HepG2 (cell line): ENCODE measurements around the gene CTNNAL1. TPM values are rescaled to one million over a fixed set of nuclear protein-coding genes. Genes with fewer than 3 reads are reported as not detected.

Experiments used
- ATAC-seq: fragments of 200-7000 bp; cut with Tn5 transposase; 3 replicates; pipeline ENCODE4 v1.9.1; 2020; ENCODE audit warnings: mild to moderate bottlenecking, moderate library complexity
- BruUV-seq: library from RNA; stranded (reverse); fragments of 400-500 nt; replicated peaks from 2 replicates; lab custom pipeline; 2021; lab: Mats Ljungman, UMichigan
- CTCF ChIA-PET: fragments of 300-600 bp; formaldehyde crosslinking; extraction: SDS; loops from one replicate; lab custom pipeline; 2021; ENCODE audit warnings: low total read pairs, inconsistent platforms, low intra/inter-chr PET ratio; lab: Yijun Ruan, JAX
- POLR2A ChIA-PET: fragments of 350-600 bp; sonication (Branson Sonifier 250); formaldehyde crosslinking; loops from one replicate; lab custom pipeline; 2020; ENCODE audit warnings: antibody characterized with exemption, inconsistent platforms; lab: Yijun Ruan, JAX
- DNase-seq: peaks from one replicate; pipeline ENCODE4 v3.0.0-alpha.2; 2015; ENCODE audit warnings: low spot score
- FAIRE-seq: peaks from 3 replicates; lab custom pipeline; 2011; peaks lifted over from hg19 to GRCh38; lab: Jason Lieb, UNC
- H2AFZ ChIP-seq: one replicate; pipeline ENCODE4 v1.6.1; 2011; ENCODE audit warnings: low read length, inconsistent platforms
- H3K27ac ChIP-seq: fragments of 300-600 bp; 3 replicates; pipeline ENCODE4 v1.8.0; 2011; ENCODE audit warnings: mixed run types, mild to moderate bottlenecking, mixed read lengths, low read length, inconsistent platforms; ENCODE audit not compliant: insufficient read depth; ENCODE audit errors: extremely low read length
- H3K27me3 ChIP-seq, 2 experiments: fragments of 200-600 bp in 1 of 2; 2 replicates in 1 of 2; 3 replicates in 1 of 2; pipeline versions ENCODE4 v1.6.0 to v1.8.0; 2011; ENCODE audit warnings: low read length in 2 of 2, mild to moderate bottlenecking in 2 of 2, moderate library complexity in 2 of 2, inconsistent platforms in 1 of 2; ENCODE audit not compliant: insufficient read depth in 2 of 2, control insufficient read depth in 1 of 2
- H3K36me3 ChIP-seq, 2 experiments: fragments of 200-600 bp in 1 of 2; replicated peaks in 1 of 2; 2 replicates in 1 of 2; 3 replicates in 1 of 2; pipeline versions ENCODE4 v1.5.1 to v1.8.0; 2011; ENCODE audit warnings: low read length in 2 of 2, inconsistent platforms in 1 of 2; ENCODE audit not compliant: insufficient read depth in 2 of 2, control insufficient read depth in 1 of 2
- H3K4me1 ChIP-seq: 2 replicates; pipeline ENCODE4 v1.5.1; 2012; ENCODE audit warnings: low read length, inconsistent platforms; ENCODE audit not compliant: insufficient read depth
- H3K4me2 ChIP-seq: 2 replicates; pipeline ENCODE4 v1.6.0; 2011; ENCODE audit warnings: low read depth, low read length, inconsistent platforms
- H3K4me3 ChIP-seq, 3 experiments: fragments of 200-600 bp in 1 of 3; sonication (generic), shearing (Covaris generic) in 1 of 3; replicated peaks in 1 of 3; 2 replicates each; pipeline ENCODE4 v1.5.1; 2011 to 2016; ENCODE audit warnings: low read length in 3 of 3, inconsistent platforms in 2 of 3, low read depth in 2 of 3, mild to moderate bottlenecking in 2 of 3, control low read depth in 1 of 3, mixed read lengths in 1 of 3; ENCODE audit not compliant: insufficient read depth in 1 of 3
- H3K79me2 ChIP-seq: one replicate; pipeline ENCODE4 v1.6.1; 2011; ENCODE audit warnings: low read length, inconsistent platforms; ENCODE audit not compliant: insufficient read depth
- H3K9ac ChIP-seq: 2 replicates; pipeline ENCODE4 v1.6.0; 2011; ENCODE audit warnings: mild to moderate bottlenecking, low read depth, low read length, inconsistent platforms; ENCODE audit not compliant: insufficient read depth
- H3K9me3 ChIP-seq: 2 replicates; pipeline ENCODE4 v1.5.1; 2012; ENCODE audit warnings: mild to moderate bottlenecking, low read length
- H4K20me1 ChIP-seq: 2 replicates; pipeline ENCODE4 v1.6.0; 2011; ENCODE audit warnings: inconsistent platforms, mild to moderate bottlenecking, low read length, moderate library complexity; ENCODE audit not compliant: insufficient read depth
- FOXA3 ChIP-seq: IDR thresholded peaks from 2 replicates; pipeline ENCODE4 v1.6.1; 2016; ENCODE audit warnings: missing genetic modification reagents, missing compliant biosample characterization
- MATR3 ChIP-seq: sonication (generic); formaldehyde crosslinking; IDR thresholded peaks from 2 replicates; pipeline ENCODE4 v1.4.0; 2020; ENCODE audit warnings: missing genetic modification reagents
- POLR2G ChIP-seq: fragments of 200-400 bp; formaldehyde crosslinking; IDR thresholded peaks from 2 replicates; pipeline ENCODE4 v1.6.1; 2018; ENCODE audit warnings: mild to moderate bottlenecking, low read depth, low read length, moderate library complexity
- RFX5 ChIP-seq: IDR thresholded peaks from 2 replicates; pipeline ENCODE4 v1.6.1; 2011; ENCODE audit warnings: low read depth, low read length, improper control_type of control experiment
- RNF2 ChIP-seq: fragments of 450-650 bp; conservative IDR thresholded peaks from 2 replicates; pipeline ENCODE4 v1.6.1; 2016; ENCODE audit warnings: low read depth
- ZMAT5 ChIP-seq: sonication (generic); formaldehyde crosslinking; IDR thresholded peaks from 2 replicates; pipeline ENCODE4 v1.5.0; 2020; ENCODE audit warnings: mild to moderate bottlenecking, low read depth, missing genetic modification reagents, borderline replicate concordance
- ZNF333 ChIP-seq: sonication (generic); formaldehyde crosslinking; IDR thresholded peaks from 2 replicates; pipeline ENCODE4 v1.4.0; 2020; ENCODE audit warnings: mild to moderate bottlenecking, missing genetic modification reagents, borderline replicate concordance
- ZNF44 ChIP-seq: sonication (generic); formaldehyde crosslinking; IDR thresholded peaks from 2 replicates; pipeline ENCODE4 v1.5.1; 2020; ENCODE audit warnings: mild to moderate bottlenecking, missing genetic modification reagents
- ZNF580 ChIP-seq: IDR thresholded peaks from 2 replicates; pipeline ENCODE4 v1.6.1; 2016; ENCODE audit warnings: low read depth, borderline replicate concordance
- ZNF605 ChIP-seq: sonication (generic); formaldehyde crosslinking; IDR thresholded peaks from 2 replicates; pipeline ENCODE4 v1.8.0; 2022; ENCODE audit warnings: mild to moderate bottlenecking, missing genetic modification reagents
- ZNF615 ChIP-seq: sonication (generic); formaldehyde crosslinking; IDR thresholded peaks from 2 replicates; pipeline ENCODE4 v1.5.0; 2020; ENCODE audit warnings: mild to moderate bottlenecking, missing genetic modification reagents, borderline replicate concordance
- ZNF766 ChIP-seq: sonication (generic); formaldehyde crosslinking; IDR thresholded peaks from 2 replicates; pipeline ENCODE4 v1.5.0; 2020; ENCODE audit warnings: missing genetic modification reagents, borderline replicate concordance
- WGBS: methylation state at CpG from one replicate; pipeline ENCODE4 v1.1.6; 2017; ENCODE audit warnings: low lambda C conversion rate; 5-methylcytosine and 5-hydroxymethylcytosine counted together
- in situ Hi-C: cut with HindIII; loops from 2 replicates; pipeline ENCODE4 v1.10.0; 2017; ENCODE audit warnings: low pct_unique_long_range_greater_than_20kb; ENCODE audit not compliant: extremely low pct_ligation_motif_present
- intact Hi-C: fragments of 100-400 bp; cut with micrococcal nuclease; formaldehyde crosslinking; loops from one replicate; pipeline ENCODE4 v1.10.0; 2022; ENCODE audit not compliant: unreplicated experiment
- polyA plus RNA-seq, 8 experiments: library from polyadenylated mRNA; depleted of rRNA in 3 of 8; stranded (reverse) in 7 of 8; unstranded in 1 of 8; fragments of >200 nt; fragmentation: Illumina TruSeq in 4 of 8; extraction: Trizol in 4 of 8; gene quantifications; 2 replicates each; pipeline versions ENCODE4 v1.2.1 to v1.2.3, GENCODE V29; 2011 to 2016; ENCODE audit warnings: low read depth in 4 of 8, missing spikeins in 1 of 8, mixed read lengths in 1 of 8; ENCODE audit not compliant: insufficient read depth in 1 of 8
- total RNA-seq, 5 experiments: library from RNA; depleted of rRNA; stranded (reverse); fragments of >200 nt; fragmentation: Illumina TruSeq; extraction: Trizol; gene quantifications; 2 replicates each; pipeline ENCODE4 v1.2.3, GENCODE V29; 2016; ENCODE audit warnings: low read depth in 1 of 5

CTNNAL1 gene
- total and polyA plus RNA-seq, 2 of the 13 experiments (the other 11 are each of a cell fraction or from before 2014, with no cell fraction given) = 32.0 to 162 TPM

GRCh38 chr9:109017493-109017892 is 4.2 kb upstream of the CTNNAL1 start:
- CTCF ChIA-PET = no interaction called here
- POLR2A ChIA-PET = interaction anchor here (0.9 kb wide), 1 partner anchor 20 kb away, joined by 3 read pairs; no protein-coding TSS in a partner anchor
- no peak overlapping the region for H3K4me3 ChIP-seq
- DNase-seq = no peak
- FAIRE-seq = no peak
- H3K9me3 ChIP-seq = no peaks in the 10 kb centered on the region
- WGBS = 94% methylated on average over 6 of the region's 6 CpGs
- peaks cover 30% of the 10 kb centered on the region for H3K4me1 ChIP-seq
- H3K79me2 ChIP-seq = peaks cover 2% of the 10 kb centered on the region
- in situ Hi-C loops = no loop called here
- H3K27ac ChIP-seq = no peak overlapping the region
- no peak overlapping the region for H3K9ac ChIP-seq
- H3K36me3 ChIP-seq = peaks cover 11 to 21% of the 10 kb centered on the region in 2 experiments; a peak in 4 of 5 replicates
- intact Hi-C loops = no loop called here
- no TSS peak for BruUV-seq
- no peak for ATAC-seq
- TF ChIP-seq MATR3 = no peak
- no peak for TF ChIP-seq RFX5
- TF ChIP-seq ZNF615 (CRISPR knock-in tag) = no peak
- no peak for TF ChIP-seq ZMAT5 (CRISPR knock-in tag)
- TF ChIP-seq ZNF766 = no peak
- H2AFZ ChIP-seq = no peak overlapping the region
- no peaks in the 10 kb centered on the region for H3K27me3 ChIP-seq
- no peak overlapping the region for H3K4me2 ChIP-seq
- no peaks in the 10 kb centered on the region for H4K20me1 ChIP-seq

DNA sequence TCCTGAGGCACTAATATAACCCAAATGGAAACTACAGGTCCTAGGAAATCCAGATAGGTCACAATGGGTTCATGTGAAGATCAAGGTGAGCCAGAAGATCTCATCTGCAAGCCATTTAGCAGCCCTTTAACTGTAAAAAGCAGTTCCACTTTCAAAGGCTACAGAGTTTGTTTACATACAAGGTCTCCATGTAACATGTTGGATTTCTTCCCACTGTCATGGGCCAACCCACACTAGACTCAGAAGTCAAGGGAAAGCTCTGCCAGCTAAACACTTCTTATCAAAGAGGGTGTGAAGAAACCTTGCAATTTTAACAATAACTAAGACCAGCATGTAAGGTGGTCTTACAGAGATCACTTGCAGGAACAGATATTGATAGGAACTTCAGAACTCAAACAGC is 3.8 kb upstream of the CTNNAL1 start:
- no TSS peak for BruUV-seq
- Histone ChIP-seq H3K4me3 (no peak overlapping the region), H3K9me3 (no peaks in the 10 kb centered on the region), H3K36me3 (peaks cover 10 to 21% of the 10 kb centered on the region in 2 experiments; a peak in 4 of 5 replicates), H3K79me2 (peaks cover 6% of the 10 kb centered on the region), H2AFZ (no peak overlapping the region), H3K4me1 (peaks cover 29% of the 10 kb centered on the region), H3K9ac (no peak overlapping the region), H3K27ac (no peak overlapping the region), H3K4me2 (no peak overlapping the region), H4K20me1 (no peaks in the 10 kb centered on the region; the same call in 1 of the 2 replicates), H3K27me3 (no peaks in the 10 kb centered on the region; a peak in 1 of 5 replicates)
- POLR2A ChIA-PET = no interaction called here
- TF ChIP-seq FOXA3 = 0 out of 2 replicates have a peak, but pooled peaks have one; percentile 12
- TF ChIP-seq ZNF605 (CRISPR knock-in tag) = no peak
- TF ChIP-seq ZNF44 (CRISPR knock-in tag) = no peak
- TF ChIP-seq RNF2 = no peak
- TF ChIP-seq ZNF580 (CRISPR knock-in tag) = no peak
- TF ChIP-seq ZNF333 = no peak
- no peak for TF ChIP-seq POLR2G
- ATAC-seq (no peak), DNase-seq (no peak), FAIRE-seq (no peak)
- CTCF ChIA-PET = no interaction called here
- in situ Hi-C loops = no loop called here
- intact Hi-C loops = no loop called here
